Ascending aorta (tissue), 2 donors: ENCODE results near the gene SERF1B. TPM values are rescaled to one million over a fixed set of nuclear protein-coding genes. Genes with fewer than 3 reads are reported as not detected.
"Not testable (repeated sequence)": the region's sequence is repeated elsewhere in the genome, so short reads cannot be mapped to it uniquely, and the experiment has no call there.

Source experiments
- DNase-seq, 2 donors: peaks; one replicate each; pipeline ENCODE4 v3.0.0-alpha.2; 2019; ENCODE audit warnings: low spot score in 2 of 2
- H3K27ac ChIP-seq, 2 donors: fragments of 200-600 bp; sonication (generic); one replicate each; pipeline ENCODE4 v1.5.1; 2016 to 2017; ENCODE audit warnings: mild to moderate bottlenecking in 1 of 2
- H3K27me3 ChIP-seq: fragments of 200-600 bp; sonication (generic); one replicate; pipeline ENCODE4 v1.5.1; 2017
- H3K36me3 ChIP-seq, 2 donors: fragments of 200-600 bp; sonication (generic); one replicate each; pipeline ENCODE4 v1.5.1; 2016
- H3K4me1 ChIP-seq, 2 donors: fragments of 200-600 bp; sonication (generic); one replicate each; pipeline ENCODE4 v1.5.1; 2016 to 2017; ENCODE audit warnings: mild to moderate bottlenecking in 1 of 2
- H3K4me3 ChIP-seq, 2 donors: fragments of 200-600 bp; sonication (generic); one replicate each; pipeline ENCODE4 v1.5.1; 2016 to 2017; ENCODE audit warnings: mild to moderate bottlenecking in 1 of 2
- H3K9me3 ChIP-seq, 2 donors: fragments of 200-600 bp; sonication (generic); one replicate each; pipeline ENCODE4 v1.5.1; 2016
- intact Hi-C: fragments of 100-400 bp; cut with DNase I; formaldehyde crosslinking; loops from one replicate; pipeline ENCODE4 v1.15.1; 2023
- total RNA-seq: library from RNA; depleted of rRNA; stranded (reverse); fragments of >200 nt; gene quantifications from one replicate; pipeline ENCODE4 v1.1.0, GENCODE V29; 2016

The SERF1B gene
- total RNA-seq: 13.6 TPM

- DNase-seq, intact Hi-C loops, H3K9me3 ChIP-seq: not testable (repeated sequence)
These were observed at the start of gene SERF1B for GRCh38 chr5:70025106-70025844. TSS of gene SERF1B (plus strand) at chr5:70025251. CDS start at chr5:70025452, 201 bp downstream.

GRCh38 chr5:69991713-69992112 lies 33.3 kb upstream of the SERF1B start:
- H3K27ac ChIP-seq, DNase-seq, H3K36me3 ChIP-seq, intact Hi-C loops, H3K4me1 ChIP-seq, H3K4me3 ChIP-seq, H3K9me3 ChIP-seq, H3K27me3 ChIP-seq: not testable (repeated sequence)

More at GRCh38 chr5:70025106-70025844, at the start of gene SERF1B:
- not testable (repeated sequence) for H3K4me3 ChIP-seq, H3K4me1 ChIP-seq, H3K36me3 ChIP-seq, H3K27ac ChIP-seq, H3K27me3 ChIP-seq

GRCh38 chr5:69995535-69995934 lies 29.5 kb upstream of the SERF1B start:
- H3K36me3 ChIP-seq, H3K27me3 ChIP-seq, H3K27ac ChIP-seq, DNase-seq, H3K4me3 ChIP-seq, H3K9me3 ChIP-seq, intact Hi-C loops, H3K4me1 ChIP-seq: not testable (repeated sequence)

GRCh38 chr5:70020660-70021059 lies 4.4 kb upstream of the SERF1B start:
- H3K9me3 ChIP-seq, intact Hi-C loops, H3K27me3 ChIP-seq, H3K4me3 ChIP-seq, H3K27ac ChIP-seq, DNase-seq, H3K36me3 ChIP-seq, H3K4me1 ChIP-seq: not testable (repeated sequence)

- H3K4me3 ChIP-seq, DNase-seq, H3K27me3 ChIP-seq, intact Hi-C loops, H3K27ac ChIP-seq, H3K4me1 ChIP-seq, H3K9me3 ChIP-seq, H3K36me3 ChIP-seq: not testable (repeated sequence)
These were observed 744 bp downstream of the SERF1B start for GRCh38 chr5:70025845-70026145.

- DNase-seq, H3K4me3 ChIP-seq, H3K27me3 ChIP-seq, H3K27ac ChIP-seq, H3K9me3 ChIP-seq, H3K36me3 ChIP-seq, intact Hi-C loops, H3K4me1 ChIP-seq: not testable (repeated sequence)
These were observed 6.2 kb downstream of the SERF1B start for GRCh38 chr5:70031204-70031603.

- H3K27me3 ChIP-seq, H3K9me3 ChIP-seq, H3K27ac ChIP-seq, intact Hi-C loops, DNase-seq, H3K36me3 ChIP-seq, H3K4me3 ChIP-seq, H3K4me1 ChIP-seq: not testable (repeated sequence)
These were observed 16.4 kb downstream of the SERF1B start for GRCh38 chr5:70041411-70041810.

- H3K27ac ChIP-seq: not testable (repeated sequence)
These were observed 24.7 kb downstream of the SERF1B start for GRCh38 chr5:70049790-70050142.

GRCh38 chr5:70056289-70056942 lies 31.4 kb downstream of the SERF1B start:
- H3K9me3 ChIP-seq, H3K27me3 ChIP-seq, H3K4me1 ChIP-seq, H3K4me3 ChIP-seq, H3K27ac ChIP-seq, intact Hi-C loops, DNase-seq, H3K36me3 ChIP-seq: not testable (repeated sequence)

More at GRCh38 chr5:70049790-70050142, 24.7 kb downstream of the SERF1B start:
- DNase-seq, intact Hi-C loops, H3K4me1 ChIP-seq, H3K4me3 ChIP-seq, H3K9me3 ChIP-seq, H3K36me3 ChIP-seq, H3K27me3 ChIP-seq: not testable (repeated sequence)

GRCh38 chr5:70057140-70057539 lies 32.1 kb downstream of the SERF1B start:
- DNase-seq, intact Hi-C loops, H3K9me3 ChIP-seq, H3K27me3 ChIP-seq, H3K27ac ChIP-seq, H3K36me3 ChIP-seq, H3K4me1 ChIP-seq, H3K4me3 ChIP-seq: not testable (repeated sequence)

GRCh38 chr5:70077632-70078031 lies 52.6 kb downstream of the SERF1B start:
- H3K9me3 ChIP-seq, H3K36me3 ChIP-seq, DNase-seq, intact Hi-C loops, H3K27me3 ChIP-seq, H3K4me1 ChIP-seq, H3K4me3 ChIP-seq, H3K27ac ChIP-seq: not testable (repeated sequence)

- H3K4me1 ChIP-seq, H3K27ac ChIP-seq, H3K9me3 ChIP-seq, DNase-seq, intact Hi-C loops, H3K36me3 ChIP-seq, H3K27me3 ChIP-seq, H3K4me3 ChIP-seq: not testable (repeated sequence)
These were observed 63.9 kb downstream of the SERF1B start for GRCh38 chr5:70088907-70089464.

GRCh38 chr5:70091776-70092175 lies 66.7 kb downstream of the SERF1B start:
- intact Hi-C loops, H3K4me1 ChIP-seq, H3K4me3 ChIP-seq, H3K36me3 ChIP-seq, H3K9me3 ChIP-seq, H3K27ac ChIP-seq, DNase-seq, H3K27me3 ChIP-seq: not testable (repeated sequence)
